GM18868 (cell line): ENCODE measurements around the gene TNNT1.
A peak's percentile ranks its signal among the peaks of the same experiment; 100 is the strongest.

Experiments used
- ATAC-seq: cut with Tn5 transposase; IDR thresholded peaks from one replicate; pipeline ENCODE4 v1.9.1; 2021; ENCODE audit warnings: mild to moderate bottlenecking, moderate library complexity; ENCODE audit not compliant: unreplicated experiment

Gene TNNT1

DNA sequence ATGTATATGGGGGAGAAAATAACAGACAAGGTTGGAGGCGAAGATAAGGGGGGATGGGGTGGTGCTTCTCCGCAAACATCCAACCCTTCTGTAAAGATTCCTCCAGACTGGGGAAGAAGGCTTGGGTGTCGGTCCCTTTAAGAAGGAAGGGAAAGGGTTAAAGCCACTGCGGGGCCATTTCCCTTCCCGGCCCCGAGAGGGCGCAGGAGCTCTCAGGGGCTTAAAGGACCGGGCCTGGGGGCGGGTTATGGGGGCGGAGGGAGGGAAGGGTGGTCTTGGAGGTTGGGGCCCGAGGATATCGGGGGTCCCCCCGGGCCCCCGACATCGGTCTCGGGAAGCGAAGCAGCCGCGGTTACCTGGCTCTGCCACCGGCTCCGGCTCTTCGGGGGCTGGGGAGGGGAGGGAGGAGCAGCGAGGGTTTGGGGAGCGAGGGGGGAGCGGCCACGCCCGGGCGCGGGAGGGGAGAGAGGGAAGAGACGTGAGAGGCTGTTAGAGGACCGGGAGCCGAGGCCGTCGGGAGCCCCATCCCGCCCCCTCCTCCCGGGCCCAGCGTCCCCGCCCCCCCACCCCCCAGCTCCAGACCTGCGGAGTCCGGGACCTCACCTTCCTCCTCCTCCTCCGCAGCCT lies 2.8 kb downstream of the TNNT1 start:
- no peak for ATAC-seq

DNA sequence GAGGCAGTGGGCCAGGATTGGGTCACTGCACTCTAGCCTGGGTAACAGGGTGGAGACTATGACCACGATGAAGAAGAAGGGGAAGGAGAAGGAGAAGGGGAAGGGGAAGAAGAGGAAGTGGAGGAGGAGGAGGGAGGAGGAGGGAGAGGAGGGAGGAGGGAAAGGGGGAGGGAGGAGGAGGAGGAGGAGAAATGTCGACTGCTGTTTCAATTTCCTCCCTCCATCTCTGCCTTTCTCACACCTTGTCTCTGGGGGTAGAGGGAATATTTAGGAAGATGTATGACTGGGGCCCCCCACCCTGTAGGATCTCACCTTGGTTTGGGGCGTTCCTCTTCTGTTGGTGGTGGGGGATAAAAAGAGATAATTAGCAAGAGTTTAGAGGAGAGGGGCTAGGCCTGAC lies 3.8 kb downstream of the TNNT1 start:
- no peak for ATAC-seq

DNA sequence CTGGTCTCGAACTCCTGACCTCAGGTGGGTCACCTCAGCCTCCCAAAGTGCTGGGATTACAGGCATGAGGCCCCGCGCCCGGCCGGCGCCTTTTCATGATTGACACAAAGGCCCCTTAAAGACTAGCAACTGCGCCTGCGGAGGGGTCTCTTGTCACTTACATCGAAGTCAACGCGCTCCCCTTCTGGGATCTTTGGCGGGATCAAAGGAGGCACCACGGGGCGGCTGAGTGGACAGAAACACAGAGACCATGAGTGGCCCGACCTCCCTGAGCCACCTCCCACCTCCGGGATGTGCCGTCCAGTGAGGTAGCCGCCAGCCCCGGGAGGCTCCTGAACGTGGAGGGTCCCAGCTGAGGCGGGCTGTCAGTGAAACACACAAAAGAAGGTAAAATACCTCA lies 7.3 kb downstream of the TNNT1 start:
- no peak for ATAC-seq

DNA sequence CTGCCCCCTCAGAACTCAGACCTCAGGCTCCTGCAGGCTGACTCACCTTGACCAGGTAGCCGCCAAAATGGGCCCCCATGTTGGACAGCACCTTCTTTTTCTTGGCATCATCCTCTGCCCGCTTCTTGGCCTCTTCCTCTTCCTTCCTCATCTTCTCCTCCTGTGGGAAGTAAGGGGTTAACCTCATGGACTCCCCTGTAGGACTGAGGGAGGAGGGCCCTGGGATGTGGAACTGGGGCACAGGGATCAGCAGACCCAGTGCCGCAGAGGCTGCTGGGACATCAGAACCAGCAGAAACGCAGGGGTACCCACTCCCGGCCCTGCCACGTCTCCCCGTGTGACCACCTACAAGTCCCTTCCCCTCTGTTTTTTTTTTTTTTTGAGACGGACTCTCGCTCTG lies 11.1 kb downstream of the TNNT1 start:
- no peak for ATAC-seq

DNA sequence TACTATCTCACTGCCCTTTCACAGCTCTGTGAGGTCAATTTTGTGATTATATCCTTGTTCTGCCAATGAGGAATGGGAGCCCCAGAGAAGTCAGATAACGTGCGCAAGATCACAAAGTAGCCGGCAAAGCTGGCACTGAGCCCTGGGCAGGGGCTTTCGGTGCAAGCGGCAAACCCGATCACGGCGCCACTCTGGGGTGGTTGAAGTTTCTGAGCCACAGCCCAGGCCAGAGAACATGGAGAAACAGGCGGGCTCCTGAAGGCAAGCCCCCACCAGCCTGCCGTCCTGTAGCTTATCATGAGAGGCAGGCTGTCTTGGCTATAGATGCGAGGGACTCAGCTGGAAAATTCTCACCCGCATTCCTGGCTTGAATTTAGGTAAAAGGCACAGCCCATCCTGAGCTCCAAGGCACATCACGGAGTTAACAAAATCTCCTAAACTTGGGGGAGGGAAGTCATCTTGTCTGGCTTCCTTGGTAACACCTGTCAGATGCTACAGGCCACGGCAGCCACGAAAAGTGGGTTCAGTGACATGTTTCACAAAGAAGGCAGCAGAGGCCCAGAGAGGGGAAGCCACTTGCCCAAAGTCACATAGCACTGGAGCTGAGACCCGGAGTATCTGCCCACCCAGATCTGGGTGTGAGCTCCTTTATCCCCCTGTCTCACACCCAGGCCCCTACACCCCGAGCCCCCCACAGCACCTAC lies 12.5 kb downstream of the TNNT1 start:
- ATAC-seq, result no peak

DNA sequence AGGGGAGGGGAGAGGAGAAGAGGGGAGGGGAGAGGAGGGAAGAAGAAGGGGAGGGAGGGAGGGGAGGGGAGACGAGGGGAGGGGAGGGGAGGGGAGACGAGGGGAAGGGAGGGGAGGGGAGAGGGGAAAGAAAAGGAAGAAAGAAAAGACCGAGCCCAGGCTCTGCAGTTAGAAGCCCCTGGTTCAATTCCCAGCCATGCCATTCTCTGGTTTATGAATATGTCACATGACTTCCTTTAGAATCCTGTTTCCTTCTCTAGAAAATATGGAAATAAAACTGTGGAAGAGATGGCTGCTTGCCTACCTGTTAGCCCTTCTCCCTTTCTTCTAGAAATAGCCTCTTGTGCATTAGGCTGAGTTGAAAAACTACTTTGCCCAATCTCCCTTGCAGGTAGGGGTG lies 14.3 kb downstream of the TNNT1 start:
- ATAC-seq, result no peak

DNA sequence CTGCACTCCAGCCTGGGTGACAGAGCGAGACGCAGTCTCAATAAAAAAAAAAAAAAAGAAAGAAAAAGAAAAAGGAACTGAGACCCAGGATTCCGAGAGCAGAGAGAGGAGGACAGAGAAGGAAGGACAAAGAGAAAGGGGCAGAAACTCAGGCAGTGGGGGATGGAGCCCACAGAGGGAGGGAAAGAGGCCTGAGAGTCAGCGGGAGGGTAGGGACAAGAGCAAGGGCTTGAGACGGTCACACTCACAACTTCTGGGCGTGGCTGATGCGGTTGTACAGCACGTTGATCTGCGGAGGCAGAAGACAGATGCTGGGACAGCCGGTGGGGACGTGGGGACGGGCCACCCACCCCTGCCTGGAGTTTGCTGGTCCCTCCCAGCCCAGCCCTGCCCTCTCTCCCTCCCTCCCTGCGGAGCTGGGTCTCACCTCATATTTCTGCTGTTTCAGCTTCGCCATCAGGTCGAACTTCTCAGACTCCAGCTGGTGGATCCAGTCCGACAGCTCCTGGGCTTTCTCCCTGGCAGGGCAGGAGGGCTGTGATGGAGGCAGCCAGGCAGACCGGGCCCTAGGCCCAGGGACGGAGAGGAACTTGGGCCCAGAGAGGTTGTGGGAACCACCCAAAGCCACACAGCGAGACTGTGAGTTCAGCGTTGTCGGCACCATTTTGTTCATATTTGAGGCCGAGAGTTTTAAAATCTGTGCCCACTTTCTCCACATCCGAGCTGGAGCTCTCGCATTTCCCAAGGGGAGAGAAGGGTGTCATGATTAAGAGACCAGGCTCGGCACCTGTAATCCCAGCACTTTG lies 15.2 kb downstream of the TNNT1 start:
- ATAC-seq, result no peak

DNA sequence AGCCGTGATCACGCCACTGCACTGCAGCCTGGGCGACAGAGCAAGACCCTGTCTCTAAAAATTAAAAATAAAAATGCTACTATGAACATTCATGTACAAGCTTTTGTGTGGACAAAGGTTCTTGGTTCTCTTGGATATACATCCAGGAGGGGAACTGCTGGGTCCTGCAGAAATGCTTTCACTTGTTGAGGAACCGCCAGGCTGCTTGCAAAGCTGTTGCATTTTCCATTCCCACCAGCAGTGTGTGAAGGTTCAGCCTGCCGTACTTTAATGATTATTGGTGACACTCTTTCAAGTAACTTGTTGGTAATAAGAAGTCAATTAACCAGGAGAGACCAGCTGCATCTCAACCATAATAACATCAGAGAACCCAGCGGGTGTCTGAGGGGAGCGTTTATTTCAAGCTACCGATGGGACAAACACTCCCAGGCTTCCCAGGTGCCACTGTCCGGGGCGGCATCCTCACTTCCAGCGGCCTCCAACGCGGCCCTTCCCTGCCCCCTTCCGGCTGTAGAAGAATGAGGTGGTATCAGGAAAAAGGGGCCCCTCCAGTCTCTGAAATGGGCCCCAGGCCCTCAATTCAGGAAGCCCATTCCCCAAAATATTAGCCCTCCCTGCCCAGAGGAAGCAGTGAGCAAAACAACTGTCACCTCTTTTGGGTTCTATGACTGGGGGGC lies 16.4 kb downstream of the TNNT1 start:
- no peak for ATAC-seq

DNA sequence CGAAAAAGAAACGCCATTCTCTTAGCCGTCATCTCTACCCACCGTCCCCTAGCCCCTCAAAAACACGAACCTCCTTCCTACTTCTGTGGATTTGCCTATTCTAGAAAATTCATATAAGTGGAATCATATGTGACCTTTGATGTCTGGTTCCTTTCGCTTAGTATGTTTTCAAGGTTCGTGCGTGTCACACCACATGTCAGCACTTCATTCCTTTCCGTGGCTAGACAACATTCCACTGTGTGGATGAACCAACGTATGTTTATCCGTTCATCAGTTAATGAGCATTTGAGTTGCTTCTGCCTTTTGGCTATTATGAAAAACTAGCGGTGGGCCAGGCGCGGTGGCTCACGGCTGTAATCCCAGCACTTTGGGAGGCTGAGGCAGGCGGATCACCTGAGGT lies 17.6 kb downstream of the TNNT1 start:
- ATAC-seq, result no peak

DNA sequence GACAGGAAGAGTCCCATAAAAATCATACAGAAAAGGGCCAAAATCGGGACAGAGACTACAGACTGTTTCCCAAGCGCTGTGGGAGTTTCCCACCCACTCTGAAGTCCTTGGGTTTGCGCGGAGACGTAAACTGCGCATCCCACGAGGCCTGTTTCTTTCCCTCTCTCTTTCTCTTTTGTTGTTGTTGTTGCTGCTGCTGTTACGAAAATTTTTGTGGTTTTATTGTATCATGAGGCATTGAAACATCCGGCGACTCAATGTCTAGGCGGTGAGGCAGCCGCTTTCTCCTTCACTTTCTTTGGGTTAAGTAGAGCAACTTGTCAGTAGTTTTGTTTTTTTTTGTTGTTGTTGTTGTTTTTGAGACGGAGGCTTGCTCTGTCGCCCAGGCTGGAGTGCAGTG lies 30.0 kb downstream of the TNNT1 start:
- no peak for ATAC-seq

DNA sequence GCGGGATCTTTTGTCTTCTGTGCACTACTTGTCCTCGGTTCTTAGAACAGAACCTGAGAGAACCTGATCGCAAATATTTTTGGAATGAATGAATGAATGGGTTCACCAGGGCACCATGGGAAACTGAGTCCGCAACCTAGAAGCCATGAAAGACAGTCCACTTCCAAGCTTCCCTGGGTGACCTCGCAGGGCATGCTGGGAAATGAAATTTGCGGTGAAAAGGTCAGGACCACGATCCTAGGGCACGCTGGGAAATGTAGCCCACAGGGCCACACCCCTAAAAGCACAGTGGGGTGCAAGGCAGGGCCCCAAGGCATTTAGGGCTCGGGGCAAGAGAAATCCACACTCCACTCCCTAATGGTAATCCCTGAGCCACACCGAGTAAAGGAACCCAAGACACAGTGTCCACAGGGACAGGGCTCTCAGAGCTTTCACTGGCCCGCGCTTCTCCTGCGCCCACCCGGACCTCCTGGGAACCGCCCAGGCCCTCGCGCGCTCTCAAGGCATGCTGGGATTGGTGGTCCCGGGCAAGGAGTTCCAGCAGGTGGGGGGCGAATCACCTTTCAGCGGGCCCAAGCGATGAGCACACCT lies 30.5 kb downstream of the TNNT1 start:
- ATAC-seq, result no peak

DNA sequence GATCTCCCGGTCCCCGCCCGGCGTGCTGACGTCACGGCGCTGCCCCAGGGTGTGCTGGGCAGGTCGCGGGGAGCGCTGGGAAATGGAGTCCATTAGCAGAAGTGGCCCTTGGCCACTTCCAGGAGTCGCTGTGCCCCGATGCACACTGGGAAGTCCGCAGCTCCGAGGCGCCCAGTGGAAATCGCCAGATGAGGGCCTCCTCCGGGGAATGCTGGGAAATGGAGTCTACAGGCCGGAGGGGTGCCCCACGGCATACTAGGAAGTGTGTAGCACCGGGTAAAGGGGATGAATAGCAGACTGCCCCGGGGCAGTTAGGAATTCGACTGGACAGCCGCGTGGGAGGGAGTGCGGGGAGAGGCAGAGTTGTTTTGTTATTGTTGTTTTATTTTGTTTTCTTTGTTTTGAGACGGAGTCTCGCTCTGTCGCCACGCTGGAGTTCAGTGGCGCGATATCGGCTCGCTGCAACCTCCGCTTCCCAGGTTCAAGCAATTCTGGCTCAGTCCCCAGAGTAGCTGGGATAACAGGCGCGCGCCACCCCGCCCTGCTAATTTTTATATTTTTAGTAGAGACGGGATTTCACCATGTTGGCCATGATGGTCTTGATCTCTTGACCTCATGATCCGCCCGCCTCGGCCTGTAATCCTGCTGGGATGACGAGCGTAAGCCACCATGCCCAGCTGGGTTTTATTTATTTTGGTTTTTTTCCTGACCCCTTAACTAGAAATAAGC lies 31.2 kb downstream of the TNNT1 start:
- peak; percentile 87 for ATAC-seq

DNA sequence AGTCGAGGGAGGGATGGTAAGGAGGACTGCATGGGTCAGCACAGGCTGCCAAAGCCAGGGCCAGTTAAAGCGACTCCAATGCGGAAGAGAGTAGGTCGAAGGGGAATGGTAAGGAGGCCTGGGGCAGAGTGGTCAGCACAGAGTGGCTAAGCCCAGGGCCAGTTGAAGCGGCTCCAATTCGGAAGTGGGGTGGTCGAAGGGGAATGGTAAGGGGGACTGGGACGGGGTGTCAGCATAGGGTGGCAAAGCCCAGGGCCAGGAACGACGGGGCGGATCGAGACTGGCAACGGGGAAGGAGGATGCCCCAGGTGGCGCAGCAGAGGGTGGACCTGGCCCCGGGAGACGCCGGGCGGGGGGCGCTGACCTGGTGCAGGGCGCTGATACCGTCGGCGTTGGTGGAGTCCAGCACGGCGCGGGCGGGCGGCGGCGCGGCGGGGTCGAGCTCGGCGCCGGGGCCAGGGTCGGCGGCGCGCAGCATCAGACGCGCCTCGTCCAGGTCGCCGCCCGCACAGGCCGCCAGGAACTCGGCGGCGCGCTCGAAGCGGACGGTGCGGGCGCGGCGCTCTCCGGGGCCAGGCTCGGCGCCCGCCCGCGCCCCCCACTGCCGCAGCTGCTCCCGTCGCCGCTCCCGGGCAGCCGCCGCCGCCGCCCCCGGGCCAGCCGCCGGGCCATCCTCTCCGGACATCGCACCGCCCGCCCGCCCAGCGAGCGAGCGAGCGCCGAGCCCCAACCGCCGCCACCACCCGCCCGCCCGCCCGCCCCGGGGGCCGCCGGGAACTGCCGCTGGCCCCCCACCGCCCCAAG lies 31.9 kb downstream of the TNNT1 start, which contains the start of gene PPP1R12C:
Gene PPP1R12C, minus strand, starts transcription at position 779 of the 804 bp plus-strand sequence. Its CDS starts 94 bp downstream, at position 685.
- ATAC-seq, result no peak

DNA sequence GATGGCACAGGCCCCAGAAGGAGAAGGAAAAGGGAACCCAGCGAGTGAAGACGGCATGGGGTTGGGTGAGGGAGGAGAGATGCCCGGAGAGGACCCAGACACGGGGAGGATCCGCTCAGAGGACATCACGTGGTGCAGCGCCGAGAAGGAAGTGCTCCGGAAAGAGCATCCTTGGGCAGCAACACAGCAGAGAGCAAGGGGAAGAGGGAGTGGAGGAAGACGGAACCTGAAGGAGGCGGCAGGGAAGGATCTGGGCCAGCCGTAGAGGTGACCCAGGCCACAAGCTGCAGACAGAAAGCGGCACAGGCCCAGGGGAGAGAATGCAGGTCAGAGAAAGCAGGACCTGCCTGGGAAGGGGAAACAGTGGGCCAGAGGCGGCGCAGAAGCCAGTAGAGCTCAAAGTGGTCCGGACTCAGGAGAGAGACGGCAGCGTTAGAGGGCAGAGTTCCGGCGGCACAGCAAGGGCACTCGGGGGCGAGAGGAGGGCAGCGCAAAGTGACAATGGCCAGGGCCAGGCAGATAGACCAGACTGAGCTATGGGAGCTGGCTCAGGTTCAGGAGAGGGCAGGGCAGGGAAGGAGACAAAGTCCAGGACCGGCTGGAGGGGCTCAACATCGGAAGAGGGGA lies 32.7 kb downstream of the TNNT1 start:
- ATAC-seq, result no peak

DNA sequence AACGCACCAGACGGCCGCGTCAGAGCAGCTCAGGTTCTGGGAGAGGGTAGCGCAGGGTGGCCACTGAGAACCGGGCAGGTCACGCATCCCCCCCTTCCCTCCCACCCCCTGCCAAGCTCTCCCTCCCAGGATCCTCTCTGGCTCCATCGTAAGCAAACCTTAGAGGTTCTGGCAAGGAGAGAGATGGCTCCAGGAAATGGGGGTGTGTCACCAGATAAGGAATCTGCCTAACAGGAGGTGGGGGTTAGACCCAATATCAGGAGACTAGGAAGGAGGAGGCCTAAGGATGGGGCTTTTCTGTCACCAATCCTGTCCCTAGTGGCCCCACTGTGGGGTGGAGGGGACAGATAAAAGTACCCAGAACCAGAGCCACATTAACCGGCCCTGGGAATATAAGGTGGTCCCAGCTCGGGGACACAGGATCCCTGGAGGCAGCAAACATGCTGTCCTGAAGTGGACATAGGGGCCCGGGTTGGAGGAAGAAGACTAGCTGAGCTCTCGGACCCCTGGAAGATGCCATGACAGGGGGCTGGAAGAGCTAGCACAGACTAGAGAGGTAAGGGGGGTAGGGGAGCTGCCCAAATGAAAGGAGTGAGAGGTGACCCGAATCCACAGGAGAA lies 33.5 kb downstream of the TNNT1 start:
- no peak for ATAC-seq

DNA sequence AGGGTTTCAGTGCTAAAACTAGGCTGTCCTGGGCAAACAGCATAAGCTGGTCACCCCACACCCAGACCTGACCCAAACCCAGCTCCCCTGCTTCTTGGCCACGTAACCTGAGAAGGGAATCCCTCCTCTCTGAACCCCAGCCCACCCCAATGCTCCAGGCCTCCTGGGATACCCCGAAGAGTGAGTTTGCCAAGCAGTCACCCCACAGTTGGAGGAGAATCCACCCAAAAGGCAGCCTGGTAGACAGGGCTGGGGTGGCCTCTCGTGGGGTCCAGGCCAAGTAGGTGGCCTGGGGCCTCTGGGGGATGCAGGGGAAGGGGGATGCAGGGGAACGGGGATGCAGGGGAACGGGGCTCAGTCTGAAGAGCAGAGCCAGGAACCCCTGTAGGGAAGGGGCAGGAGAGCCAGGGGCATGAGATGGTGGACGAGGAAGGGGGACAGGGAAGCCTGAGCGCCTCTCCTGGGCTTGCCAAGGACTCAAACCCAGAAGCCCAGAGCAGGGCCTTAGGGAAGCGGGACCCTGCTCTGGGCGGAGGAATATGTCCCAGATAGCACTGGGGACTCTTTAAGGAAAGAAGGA lies 34.4 kb downstream of the TNNT1 start:
- ATAC-seq, result no peak

DNA sequence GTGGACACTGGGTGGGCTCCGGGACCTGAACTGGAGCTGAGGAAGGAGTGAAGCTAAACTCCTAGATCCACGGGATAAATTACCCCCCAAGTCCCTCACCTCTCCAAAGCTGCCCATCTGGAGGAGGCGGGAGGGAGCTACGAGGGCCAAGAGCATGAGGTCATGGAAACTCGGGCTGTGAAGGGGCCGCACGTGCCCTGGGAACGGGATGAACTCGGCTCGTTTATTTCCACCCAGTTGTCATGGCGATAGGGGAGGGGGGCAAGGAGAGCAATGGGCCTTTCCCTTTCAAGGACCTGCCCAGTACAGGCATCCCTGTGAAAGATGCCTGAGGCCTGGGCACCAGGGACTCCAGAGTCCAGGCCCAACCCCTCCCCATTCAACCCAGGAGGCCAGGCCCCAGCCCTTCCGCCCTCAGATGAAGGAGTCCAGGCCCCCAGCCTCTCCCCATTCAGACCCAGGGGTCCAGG lies 35.4 kb downstream of the TNNT1 start:
- ATAC-seq, result no peak
